NCI-H510A (cell line): ENCODE measurements around the gene SMIM36.
"Not testable (repeated sequence)": the region's sequence is repeated elsewhere in the genome, so short reads cannot be mapped to it uniquely, and the experiment has no call there.

Experiments
- DNase-seq: peaks from one replicate; lab custom pipeline; 2025; lab: John Stamatoyannopoulos, UW

The SMIM36 gene

GRCh38 chr17:55433629-55434422 is 77.4 kb downstream of the SMIM36 start:
- no peak for DNase-seq

GRCh38 chr17:55433029-55433628 is 78.1 kb downstream of the SMIM36 start:
- DNase-seq = no peak

- no peak for DNase-seq
Measured at GRCh38 chr17:55432358-55433028, 78.8 kb downstream of the SMIM36 start.

GRCh38 chr17:55431914-55432313 is 79.3 kb downstream of the SMIM36 start:
- not testable (repeated sequence) for DNase-seq

- no peak for DNase-seq
Measured at GRCh38 chr17:55430541-55431288, 80.5 kb downstream of the SMIM36 start.

GRCh38 chr17:55427587-55427882 is 83.7 kb downstream of the SMIM36 start:
- no peak for DNase-seq

- no peak for DNase-seq
Measured at GRCh38 chr17:55426851-55427586, 84.2 kb downstream of the SMIM36 start.

GRCh38 chr17:55424893-55425540 is 86.2 kb downstream of the SMIM36 start:
- DNase-seq = no peak

- no peak for DNase-seq
Measured at GRCh38 chr17:55423535-55423934, 87.7 kb downstream of the SMIM36 start.

GRCh38 chr17:55422828-55423164 is 88.5 kb downstream of the SMIM36 start:
- DNase-seq = not testable (repeated sequence)

GRCh38 chr17:55421179-55421934 is 89.9 kb downstream of the SMIM36 start, which contains the start of gene MMD:
TSS of gene MMD (minus strand) at chr17:55421835. CDS start at chr17:55421695, 140 bp downstream.
- DNase-seq = peak; percentile 43

- no peak for DNase-seq
Measured at GRCh38 chr17:55420776-55421178, 90.5 kb downstream of the SMIM36 start.

GRCh38 chr17:55420067-55420775 is 91.0 kb downstream of the SMIM36 start:
- no peak for DNase-seq

- DNase-seq = no peak
Measured at GRCh38 chr17:55418369-55419268, 92.6 kb downstream of the SMIM36 start.

- DNase-seq = no peak
Measured at GRCh38 chr17:55417411-55418268, 93.6 kb downstream of the SMIM36 start.

GRCh38 chr17:55416470-55417052 is 94.7 kb downstream of the SMIM36 start:
- DNase-seq = no peak

- DNase-seq = no peak
Measured at GRCh38 chr17:55416000-55416399, 95.3 kb downstream of the SMIM36 start.

- DNase-seq = no peak
Measured at GRCh38 chr17:55414983-55415382, 96.3 kb downstream of the SMIM36 start.
